HG02759 (cell line): ENCODE results near the gene KIAA1217.
A peak's percentile ranks its signal among the peaks of the same experiment; 100 is the strongest.
"Not testable (repeated sequence)": the region's sequence is repeated elsewhere in the genome, so short reads cannot be mapped to it uniquely, and the experiment has no call there.

ENCODE experiments used
- ATAC-seq: cut with Tn5 transposase; IDR thresholded peaks from one replicate; pipeline ENCODE4 v1.9.1; 2021; ENCODE audit warnings: mild to moderate bottlenecking, moderate library complexity; ENCODE audit not compliant: unreplicated experiment

KIAA1217 gene

DNA sequence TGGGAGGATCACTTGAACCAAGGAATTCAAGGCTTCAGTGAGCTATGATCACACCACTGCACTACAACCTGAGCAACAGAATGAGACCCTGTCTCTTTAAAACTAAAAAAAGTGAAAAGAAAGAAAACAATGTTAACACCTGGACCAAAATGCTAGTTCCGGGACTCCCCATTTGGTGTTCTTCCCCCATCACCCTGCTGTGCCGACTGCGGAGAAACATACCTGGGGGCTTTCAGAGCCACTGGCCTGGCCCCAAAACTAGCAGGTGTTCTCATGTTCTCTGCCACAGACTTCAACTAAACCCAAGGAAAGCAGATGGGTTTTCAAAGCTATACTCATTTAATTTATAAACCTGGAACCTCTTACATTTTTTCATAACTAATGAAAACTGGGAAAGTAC, 250.9 kb downstream of the KIAA1217 start:
- ATAC-seq = no peak

DNA sequence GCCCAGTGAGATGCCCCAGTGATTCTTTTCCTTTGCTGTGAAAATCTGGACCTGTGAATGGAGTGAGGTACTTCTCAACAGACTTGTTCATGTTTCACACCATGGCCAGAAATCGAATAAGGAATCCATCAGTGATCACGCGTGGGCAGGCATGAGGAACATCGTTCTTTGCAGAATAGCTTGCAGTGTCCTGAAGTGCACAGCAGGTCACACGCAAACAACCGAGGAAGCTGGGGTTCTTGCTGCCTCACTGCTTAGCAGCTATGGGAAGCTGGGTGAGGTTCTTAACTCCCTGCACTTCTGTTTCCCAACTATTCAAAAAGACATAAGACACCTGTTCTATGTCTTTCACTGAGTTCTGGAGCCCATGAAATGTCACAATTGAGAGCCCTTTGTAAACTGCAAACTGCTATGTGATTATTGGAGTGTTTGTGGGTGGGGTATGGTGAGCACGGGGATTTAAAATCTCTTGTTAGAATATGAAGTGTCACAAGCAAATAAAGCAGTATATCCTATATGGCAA, 253.4 kb downstream of the KIAA1217 start:
- ATAC-seq = no peak

DNA sequence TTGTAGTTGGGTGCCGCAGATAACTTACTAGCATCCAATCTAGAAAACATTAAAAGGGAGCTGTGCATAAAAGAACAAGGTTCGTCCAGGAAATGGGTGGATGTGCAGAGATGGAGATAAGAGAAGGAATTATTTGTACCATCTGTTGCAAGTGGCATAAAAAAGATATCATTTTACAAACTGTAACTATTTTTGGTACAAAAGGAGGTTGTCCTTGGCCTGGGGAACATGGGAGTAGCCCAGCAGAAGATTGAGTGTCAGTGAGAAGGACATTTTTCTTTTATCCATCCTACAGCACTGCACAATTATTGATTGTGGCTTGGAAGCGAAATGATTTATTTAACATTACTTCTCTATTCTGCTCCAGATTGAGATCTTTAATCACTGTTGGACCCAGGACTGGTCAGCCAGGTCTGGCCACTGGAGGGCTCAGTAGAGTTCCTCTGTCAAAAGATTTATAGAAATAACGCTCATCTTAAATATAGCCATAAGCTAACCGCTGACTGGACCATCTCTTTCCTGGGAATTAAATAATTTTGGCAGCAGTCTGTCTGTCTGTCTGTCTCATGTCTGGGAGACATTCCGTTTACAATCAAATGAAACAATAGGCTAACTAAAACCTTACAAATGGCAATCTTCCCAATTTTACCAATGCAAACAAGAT, 254.1 kb downstream of the KIAA1217 start:
- no peak for ATAC-seq

DNA sequence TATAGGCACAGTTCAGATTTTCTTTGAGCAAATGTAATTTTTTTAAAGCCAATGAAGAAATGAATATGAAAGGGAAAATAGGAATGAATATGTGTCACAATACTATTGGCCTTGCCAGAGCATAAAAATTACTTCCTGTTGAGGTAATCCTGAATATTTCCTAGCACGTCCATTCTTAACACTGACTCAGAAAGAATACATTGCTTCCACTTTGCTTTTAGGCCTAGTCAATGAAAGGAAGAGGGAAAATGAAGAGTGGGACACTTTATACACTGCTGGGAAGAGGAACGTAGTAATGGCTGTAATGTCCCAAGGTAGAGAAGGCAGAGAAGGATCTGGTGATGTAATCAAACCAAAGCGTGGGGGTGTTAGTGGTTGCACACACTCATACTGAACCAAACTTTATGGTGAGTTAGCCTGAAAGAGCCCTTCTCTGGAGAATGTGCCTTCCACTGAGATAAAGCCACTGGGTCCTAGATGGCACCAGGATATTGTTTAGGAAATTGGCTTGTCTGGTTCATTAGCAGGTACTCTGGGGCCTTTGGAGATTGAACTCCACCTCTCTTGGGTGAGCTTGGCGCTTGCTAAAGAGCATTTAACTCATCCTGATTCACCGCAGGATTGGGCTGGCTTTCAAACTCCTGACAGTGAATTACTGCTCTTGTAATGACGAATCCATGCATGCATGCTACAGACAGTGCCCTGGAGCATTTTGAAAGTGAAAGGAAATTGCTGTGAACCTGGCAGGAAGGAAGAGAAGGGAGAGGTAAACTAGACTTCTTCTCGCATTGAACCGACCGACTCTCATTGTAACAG, 254.9 kb downstream of the KIAA1217 start:
- peak; percentile 69 for ATAC-seq

DNA sequence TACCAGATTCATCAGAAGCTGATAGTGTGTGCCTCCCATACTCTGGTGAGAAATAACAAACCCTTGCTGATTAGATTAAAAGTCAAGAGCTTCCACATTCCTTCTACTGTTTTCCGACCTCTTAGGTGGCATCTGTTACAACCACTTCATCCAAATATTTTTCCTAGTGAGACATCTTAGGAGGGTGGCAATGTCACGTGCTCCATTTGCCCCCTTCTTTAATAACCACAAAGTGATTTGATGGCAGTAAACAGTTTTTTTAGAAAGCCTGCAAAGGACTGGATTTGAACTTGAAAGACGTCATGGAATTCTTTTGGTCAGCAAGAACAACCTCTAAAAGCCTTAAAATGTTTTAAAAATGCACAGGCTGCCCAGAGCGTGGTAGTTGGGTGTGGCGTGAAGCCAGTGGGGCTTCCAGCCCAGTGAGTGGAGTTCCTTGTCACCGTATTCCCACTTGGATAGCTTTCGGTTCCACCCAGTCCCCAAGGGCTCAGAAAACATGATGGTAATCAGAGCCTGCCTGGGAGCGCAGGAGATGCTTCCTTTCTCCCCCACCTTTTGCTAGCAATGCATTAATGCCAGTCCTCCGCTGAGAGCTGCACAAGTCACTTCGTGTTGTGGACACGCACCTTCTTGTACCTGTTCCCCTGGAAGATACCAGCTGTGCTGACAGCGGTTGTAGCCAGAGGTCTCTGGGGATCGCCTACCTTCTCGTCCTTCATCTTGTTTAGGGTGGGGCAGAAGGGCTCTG, 256.4 kb downstream of the KIAA1217 start:
- no peak for ATAC-seq

DNA sequence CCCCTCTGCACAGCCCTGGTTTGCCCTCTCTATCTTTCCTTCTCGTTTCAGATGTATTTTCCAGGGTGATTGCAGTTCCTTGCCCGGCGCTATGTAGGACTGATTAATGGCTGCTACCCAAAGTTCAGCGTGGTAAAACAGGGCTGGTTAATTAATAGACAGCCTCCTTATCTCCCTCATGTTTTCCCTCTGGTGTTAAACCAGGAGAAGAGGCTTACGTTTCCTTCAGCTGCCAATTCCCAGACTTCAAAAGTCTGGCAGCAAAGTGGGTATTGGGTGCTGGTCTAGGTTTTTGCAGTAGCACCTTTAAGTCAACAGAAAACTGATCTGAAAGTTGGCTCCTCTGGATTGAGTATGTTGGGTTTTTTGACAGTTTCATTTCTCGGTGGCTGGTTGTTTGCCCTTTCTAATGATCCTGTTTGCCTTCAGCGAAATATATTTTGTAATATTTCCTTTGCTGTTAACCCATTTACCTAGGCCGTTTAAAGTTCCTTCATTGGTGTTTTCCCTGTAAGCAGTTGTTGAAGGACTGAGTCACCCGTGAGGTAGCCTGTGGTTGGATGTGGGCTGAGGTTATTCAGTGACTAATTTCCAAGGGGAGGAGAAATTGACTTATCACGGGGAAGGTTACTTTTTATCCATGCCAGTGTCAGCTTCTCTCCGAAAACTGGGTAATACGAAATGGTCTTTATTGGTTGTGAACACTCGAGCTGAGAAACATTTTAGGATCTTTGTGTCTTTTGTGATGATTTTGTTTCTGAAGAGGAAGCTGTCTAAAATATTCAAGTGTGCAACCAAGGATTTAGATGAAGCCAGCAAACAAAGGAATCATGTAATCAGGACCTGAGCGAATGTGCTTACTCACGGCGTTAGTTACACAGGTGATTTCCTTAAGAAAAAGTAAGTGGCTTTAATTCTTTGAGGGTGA, 257.2 kb downstream of the KIAA1217 start:
- ATAC-seq = peak; percentile 56

DNA sequence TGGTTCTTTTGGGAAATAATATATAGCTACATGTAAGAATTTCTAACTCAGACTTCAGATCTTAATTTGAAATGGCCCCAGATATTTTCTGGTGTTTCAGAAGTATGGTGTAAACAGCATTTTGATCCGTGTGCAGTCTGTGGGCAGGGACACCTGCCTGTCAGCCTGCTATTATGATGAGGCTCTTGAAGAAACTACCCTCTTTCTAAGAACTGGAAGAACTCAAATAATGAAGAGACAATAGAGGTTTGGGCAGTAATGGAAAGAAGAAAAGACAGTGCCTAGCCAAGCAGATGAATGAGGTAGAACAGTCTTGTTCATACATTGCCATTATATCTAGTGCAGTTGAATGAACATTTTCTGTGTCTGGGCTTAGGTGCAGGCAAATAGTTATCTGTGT, 258.2 kb downstream of the KIAA1217 start:
- ATAC-seq = no peak

DNA sequence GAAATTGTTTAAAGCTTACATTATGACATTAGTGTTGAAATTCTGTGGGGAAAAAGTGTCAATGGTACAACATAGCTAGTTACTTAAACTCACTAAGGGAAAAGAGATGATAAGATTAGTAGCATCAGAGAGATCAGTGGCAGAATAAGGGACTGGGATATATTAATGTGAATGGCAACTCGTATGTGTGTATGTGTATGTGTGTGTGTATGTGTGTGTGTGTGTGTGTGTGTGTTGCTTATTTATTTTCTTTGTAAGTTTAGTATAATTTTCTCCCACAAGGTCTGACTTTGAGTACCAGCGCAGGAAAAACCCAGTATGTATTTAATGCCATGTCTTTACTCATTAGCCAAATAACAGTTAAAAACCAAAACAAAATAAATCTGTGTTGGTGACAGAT, 258.7 kb downstream of the KIAA1217 start:
- no peak for ATAC-seq

DNA sequence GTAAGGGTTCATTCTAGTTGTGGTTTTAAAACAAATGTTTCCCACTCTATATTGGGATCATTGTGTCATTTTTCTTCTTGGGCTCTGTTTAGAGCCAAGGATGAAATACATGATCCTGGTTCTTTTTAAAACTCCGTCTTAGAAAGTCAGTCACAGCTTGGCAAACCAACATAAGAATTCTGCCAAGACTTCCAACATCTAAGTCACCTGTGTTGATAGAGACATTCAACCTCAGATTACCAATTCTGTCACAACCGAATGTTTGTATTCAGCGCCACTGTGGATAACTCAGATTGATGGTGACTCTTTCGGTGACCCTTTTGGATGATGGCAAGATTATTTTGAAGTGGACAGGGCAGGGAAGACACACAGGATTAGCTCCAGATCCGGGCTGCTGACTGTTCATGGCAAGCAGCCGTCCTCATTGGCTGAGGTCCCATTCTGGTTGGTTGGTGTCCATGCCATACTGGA, 259.4 kb downstream of the KIAA1217 start:
- ATAC-seq = no peak

DNA sequence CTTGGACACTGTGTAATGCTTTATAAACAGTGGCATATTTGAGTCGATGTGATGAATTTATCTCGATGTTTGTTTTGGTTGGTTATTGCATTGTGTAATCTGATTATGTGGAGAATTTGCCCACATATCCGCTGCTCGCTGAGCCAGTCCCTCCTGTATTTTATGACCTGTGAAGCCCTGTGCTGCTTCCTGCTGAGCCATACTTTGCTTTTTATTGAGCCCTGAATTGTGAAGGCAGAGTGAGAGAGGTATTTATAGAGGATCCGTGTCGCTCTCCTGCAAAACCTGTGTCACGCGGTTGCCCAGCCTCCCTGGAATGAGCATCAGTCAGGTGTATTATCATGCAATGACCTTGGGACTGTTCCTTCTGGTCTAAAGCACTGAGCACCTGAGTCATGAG, 261.1 kb downstream of the KIAA1217 start:
- ATAC-seq = no peak

DNA sequence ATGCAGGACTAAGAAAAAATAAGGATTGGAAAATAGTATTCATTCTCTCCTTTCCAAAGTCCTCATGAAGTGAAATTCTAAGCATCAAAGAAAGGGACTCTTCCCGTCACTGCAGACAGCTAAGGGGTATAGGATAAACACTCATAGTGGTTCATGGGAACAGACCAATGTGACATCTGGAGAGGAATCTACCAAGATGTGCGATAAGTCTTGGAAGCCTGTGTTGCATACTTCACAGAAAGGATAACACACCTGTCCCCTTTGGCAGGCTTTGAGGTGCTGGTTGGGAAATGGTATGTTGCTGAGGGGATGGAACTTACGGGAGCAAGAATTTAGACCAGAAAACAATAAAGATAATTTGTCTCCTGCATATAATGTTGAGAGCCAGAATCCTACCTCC, 266.7 kb downstream of the KIAA1217 start:
- ATAC-seq = no peak

DNA sequence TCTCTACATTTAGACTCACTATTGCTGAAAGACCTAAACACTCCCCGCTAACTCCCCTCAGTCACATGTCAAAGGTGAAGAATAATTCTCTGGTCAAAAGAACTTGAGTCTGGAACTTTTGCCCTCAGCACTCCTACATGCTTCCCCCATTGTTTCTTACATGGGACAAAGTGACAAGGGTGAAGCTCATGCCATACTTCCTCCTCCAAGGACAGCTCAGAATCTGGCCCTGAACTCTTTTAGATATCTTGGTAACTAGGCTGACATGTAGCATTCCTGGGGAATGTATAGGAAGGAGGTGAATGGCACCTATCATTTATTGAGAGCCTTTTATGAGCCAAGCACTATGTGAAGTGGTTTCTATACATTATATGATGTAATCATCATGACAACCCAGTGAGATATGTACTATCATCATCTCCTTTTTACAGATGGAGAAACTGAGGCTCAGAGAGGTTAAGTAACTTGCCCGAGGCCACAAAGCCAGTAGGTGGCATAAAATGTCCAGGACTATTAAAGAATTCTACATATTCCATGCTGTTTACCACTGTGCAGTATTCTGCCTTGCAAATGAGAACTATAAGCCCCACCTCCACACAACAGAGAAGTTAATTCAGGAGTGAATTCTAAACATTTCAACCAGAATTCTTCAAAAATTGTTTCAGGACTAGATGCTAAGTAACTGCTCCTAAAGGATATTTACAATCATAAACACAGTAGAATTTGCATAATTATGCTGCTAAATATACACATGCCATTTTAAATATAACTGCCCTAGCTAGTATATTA, 268.2 kb downstream of the KIAA1217 start:
- no peak for ATAC-seq

DNA sequence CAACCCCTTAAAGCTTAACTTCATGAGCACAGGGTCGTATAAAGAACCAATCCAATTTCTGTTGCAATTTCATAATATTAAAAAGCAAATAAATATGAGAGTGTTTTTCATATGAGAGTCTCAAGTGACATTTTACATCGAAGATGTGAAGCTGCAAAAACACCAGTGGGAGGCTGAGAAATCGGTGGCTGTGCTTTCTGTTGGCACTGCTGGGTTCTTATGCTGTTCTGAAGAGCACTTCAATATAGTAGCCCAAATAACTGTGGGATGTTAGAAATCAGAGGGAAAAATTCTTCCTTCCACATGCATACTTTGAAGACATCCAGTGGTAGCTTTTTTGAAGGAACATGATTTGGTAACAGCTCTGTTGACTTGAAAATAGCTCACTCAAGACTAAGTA, 269.0 kb downstream of the KIAA1217 start:
- no peak for ATAC-seq

DNA sequence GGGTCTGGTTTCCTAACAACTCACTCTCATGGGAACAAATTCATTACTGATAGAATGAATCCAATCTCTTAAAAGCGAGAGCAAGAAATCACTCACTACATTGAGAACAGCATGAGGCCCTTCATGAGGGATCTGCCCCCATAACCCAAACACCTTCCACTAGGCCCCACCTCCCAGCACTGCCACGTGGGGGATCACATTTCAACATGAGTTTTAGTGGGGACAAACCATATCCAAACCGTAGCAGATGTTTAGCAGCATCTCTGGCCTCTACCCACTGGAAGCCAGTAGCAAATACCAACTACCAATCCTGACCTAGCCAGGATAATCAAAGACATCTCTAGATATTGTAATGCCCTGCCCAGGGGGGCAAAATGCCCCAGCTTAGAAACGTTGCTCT, 270.9 kb downstream of the KIAA1217 start:
- ATAC-seq = no peak

DNA sequence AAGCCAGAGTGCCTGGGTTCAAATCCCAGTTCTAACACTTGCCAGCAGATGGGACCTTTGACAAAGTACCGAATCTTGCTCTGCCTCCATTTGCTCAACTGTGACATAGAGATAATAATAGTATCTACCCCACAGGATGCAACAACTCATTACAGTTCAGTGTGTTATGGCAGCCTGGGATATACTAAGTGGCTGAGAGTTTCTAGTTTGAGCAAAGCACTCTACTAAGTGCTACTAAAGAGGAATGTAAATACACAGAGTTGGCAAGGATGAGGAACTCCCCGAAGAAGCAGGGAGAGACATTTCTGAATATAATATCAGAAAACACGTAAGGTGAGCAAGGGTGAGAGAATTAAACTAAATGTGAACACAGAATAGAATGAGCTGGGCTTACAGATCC, 271.5 kb downstream of the KIAA1217 start:
- no peak for ATAC-seq

DNA sequence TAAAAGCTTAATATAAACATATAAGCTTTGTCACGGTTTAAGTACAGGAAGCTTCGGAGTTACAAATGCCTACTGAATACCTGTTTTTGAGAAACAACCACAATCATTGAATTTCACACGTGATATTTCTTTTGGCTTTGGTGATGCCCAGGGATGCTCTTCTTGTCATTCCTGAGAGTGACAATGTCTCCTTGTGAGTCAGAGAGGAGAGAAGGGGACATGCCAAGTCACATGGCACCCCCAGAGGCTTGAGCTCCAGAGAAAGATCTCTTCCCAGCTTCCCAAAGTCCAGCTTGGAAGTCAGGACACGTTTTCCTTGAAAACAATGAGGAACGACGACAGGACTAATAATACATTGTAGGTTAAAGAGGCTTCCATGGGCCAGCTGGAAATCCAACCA, 272.3 kb downstream of the KIAA1217 start:
- ATAC-seq = no peak

DNA sequence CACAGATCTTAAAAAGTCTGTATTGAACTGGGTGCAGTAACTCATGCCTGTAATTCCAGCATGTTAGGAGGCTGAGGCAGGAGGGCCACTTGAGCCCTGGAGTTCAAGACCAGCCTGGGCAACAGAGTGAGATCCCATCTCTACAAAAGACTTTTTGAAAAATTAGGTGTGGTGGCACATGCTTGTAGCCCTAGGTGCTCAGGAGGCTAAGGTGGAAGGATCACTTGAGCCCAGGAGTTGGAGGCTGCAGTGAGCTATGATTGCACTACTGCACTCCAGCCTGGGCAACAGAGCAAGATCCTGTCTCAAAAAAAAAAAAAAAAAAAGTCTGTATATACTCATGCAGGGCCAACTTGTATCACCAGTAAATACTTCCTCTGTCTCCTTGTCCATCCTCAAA, 273.8 kb downstream of the KIAA1217 start:
- ATAC-seq = not testable (repeated sequence)

DNA sequence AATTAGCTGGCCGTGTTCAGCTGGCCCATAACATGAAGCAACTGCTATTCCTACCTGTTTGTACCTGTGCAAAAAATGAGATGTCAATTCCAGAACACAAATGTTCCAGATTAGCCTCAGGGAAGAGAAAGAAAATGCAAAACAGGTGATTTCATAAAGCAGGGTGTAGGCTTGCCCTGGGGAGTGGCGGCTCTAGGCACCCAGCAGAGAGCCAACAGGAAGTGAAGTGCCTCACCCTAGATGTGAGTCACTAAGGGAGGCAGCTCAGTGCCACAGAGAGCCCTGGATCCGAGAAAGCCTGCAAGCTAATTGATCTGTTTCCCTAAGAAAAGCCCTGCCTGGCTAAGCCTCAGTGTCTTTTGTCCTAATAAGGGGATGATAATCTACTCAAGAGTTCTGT, 274.8 kb downstream of the KIAA1217 start:
- ATAC-seq = peak; percentile 94

DNA sequence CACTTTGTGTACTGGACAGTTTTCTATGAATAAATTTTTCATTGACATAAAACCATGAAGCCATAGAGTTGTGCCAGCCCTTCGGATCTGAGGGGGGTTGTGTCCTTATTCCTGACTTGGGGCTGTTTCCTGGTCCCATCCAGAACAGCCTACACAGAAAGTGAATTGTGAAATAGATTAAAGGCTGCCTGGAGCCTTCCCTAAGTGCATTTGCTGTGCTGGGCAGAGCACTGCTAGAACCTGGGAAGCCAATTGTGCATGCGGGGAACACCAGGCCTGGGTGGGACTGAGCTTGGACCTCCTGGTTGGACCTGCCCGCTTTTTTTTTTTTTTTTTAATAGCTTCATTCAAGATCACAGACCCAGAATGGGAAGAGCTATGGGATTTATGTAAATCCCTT, 275.8 kb downstream of the KIAA1217 start:
- ATAC-seq = no peak

DNA sequence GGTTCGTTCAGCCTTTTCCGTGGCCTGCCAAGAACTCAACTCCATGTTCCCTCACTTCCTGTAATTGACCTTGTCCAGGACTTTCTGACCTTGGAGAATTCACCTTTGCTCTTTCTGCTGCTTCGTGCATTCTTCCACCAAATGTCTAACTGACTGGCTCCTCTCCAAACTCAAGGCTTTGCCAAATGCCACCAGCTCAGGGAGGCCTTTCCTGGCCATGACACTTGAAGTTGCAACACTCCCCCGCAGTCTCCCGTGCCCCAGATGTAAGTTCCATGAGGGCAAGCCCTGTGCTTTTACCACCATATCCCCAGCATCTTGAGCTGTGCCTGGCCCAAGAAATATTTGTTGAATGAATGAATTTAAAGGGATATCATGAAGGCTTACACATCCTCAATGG, 276.4 kb downstream of the KIAA1217 start:
- no peak for ATAC-seq
